Measurements from ENCODE around the gene DUOX2. TPM values are rescaled to one million over a fixed set of nuclear protein-coding genes. Genes with fewer than 3 reads are reported as not detected.

The DUOX2 gene
- total and polyA plus RNA-seq, 2 of the 13 experiments (the other 11 are each of a cell fraction or from before 2014, with no cell fraction given), result 0.08 TPM; not detected in 1

GRCh38 chr15:45163508-45163856 is 49.5 kb upstream of the DUOX2 start:
- no peaks in the 10 kb centered on the region for H3K79me2 ChIP-seq (ENCODE audit: insufficient read depth, low read length)
- DNase-seq (ENCODE audit: low spot score), result no peak
- H4K20me1 ChIP-seq (ENCODE audit: insufficient read depth, low read length), result no peaks in the 10 kb centered on the region
- no peak overlapping the region for H2AFZ ChIP-seq (ENCODE audit: low read length)
- H3K4me3 ChIP-seq (replicated peaks in 1 of 3; ENCODE audit: insufficient read depth in 1 of 3, low read depth in 2 of 3, low read length in 3 of 3), result no peak overlapping the region; a peak in 1 of 6 replicates
- H3K4me2 ChIP-seq (ENCODE audit: low read depth, low read length), result peak overlapping the region; percentile 38; the same call in 1 of the 2 replicates
- no peak overlapping the region for H3K27ac ChIP-seq (ENCODE audit: extremely low read length, insufficient read depth, low read length)
- H3K9ac ChIP-seq (ENCODE audit: insufficient read depth, low read depth, low read length), result no peak overlapping the region
- peak; percentile 7 for ATAC-seq
- no peaks in the 10 kb centered on the region for H3K36me3 ChIP-seq (replicated peaks in 1 of 2; ENCODE audit: control insufficient read depth in 1 of 2, insufficient read depth in 2 of 2, low read length in 2 of 2)
- no peaks in the 10 kb centered on the region for H3K9me3 ChIP-seq (ENCODE audit: low read length)
- peaks cover 41% of the 10 kb centered on the region for H3K4me1 ChIP-seq (ENCODE audit: insufficient read depth, low read length)
- CTCF ChIA-PET (ENCODE audit: low intra/inter-chr PET ratio, low total read pairs), result interaction anchor here (0.7 to 2.3 kb wide), 5 partner anchors 41 to 294 kb away, joined by 3 to 16 read pairs (median 4); no protein-coding TSS in a partner anchor
- FAIRE-seq, result no peak
- POLR2A ChIA-PET, result interaction anchor here (0.9 to 1.9 kb wide), 7 partner anchors 24 to 239 kb away, joined by 3 to 12 read pairs (median 5); partner anchors contain the start of gene SHF
- BruUV-seq (replicated peaks), result no TSS peak
- WGBS (ENCODE audit: low lambda C conversion rate), result 34% methylated on average over 7 of the region's 9 CpGs
- no peaks in the 10 kb centered on the region for H3K27me3 ChIP-seq (ENCODE audit: control insufficient read depth in 1 of 2, insufficient read depth in 2 of 2, low read length in 2 of 2)
- in situ Hi-C loops (cut with HindIII; ENCODE audit: extremely low pct_ligation_motif_present, low pct_unique_long_range_greater_than_20kb) (loop anchor here (5.0 kb wide), 2 partner anchors 99 to 239 kb away; a partner anchor contains a TSS), intact Hi-C loops (cut with micrococcal nuclease; ENCODE audit: unreplicated experiment) (loop anchor here (2.0 to 5.0 kb wide), 3 partner anchors 37 to 294 kb away; a partner anchor contains a TSS)
- TF ChIP-seq MED1 (CRISPR knock-in tag; IDR thresholded peaks at IDR 0.05) (no peak), SOX5 (CRISPR knock-in tag; IDR thresholded peaks at IDR 0.05; ENCODE audit: borderline replicate concordance) (no peak), ZSCAN12 (CRISPR knock-in tag; IDR thresholded peaks at IDR 0.05) (no peak), ZSCAN29 (CRISPR knock-in tag; conservative IDR thresholded peaks at IDR 0.05) (no peak), ERF (CRISPR knock-in tag; IDR thresholded peaks at IDR 0.05) (no peak), NFE2L2 (IDR thresholded peaks at IDR 0.05; ENCODE audit: low read length) (no peak), DPF2 (CRISPR knock-in tag; IDR thresholded peaks at IDR 0.05; ENCODE audit: borderline replicate concordance, low read depth) (no peak), NR1H2 (CRISPR knock-in tag; IDR thresholded peaks at IDR 0.05; ENCODE audit: borderline replicate concordance, low read depth) (0 out of 2 replicates have a peak, but pooled peaks have one; percentile 55), ZNF619 (CRISPR knock-in tag; IDR thresholded peaks at IDR 0.05) (no peak), AKNA (CRISPR knock-in tag; IDR thresholded peaks at IDR 0.05; ENCODE audit: borderline replicate concordance) (no peak), BRCA1 (CRISPR knock-in tag; IDR thresholded peaks at IDR 0.05) (no peak), KLF15 (CRISPR knock-in tag; IDR thresholded peaks at IDR 0.05; ENCODE audit: borderline replicate concordance) (no peak), ZNF264 (CRISPR knock-in tag; IDR thresholded peaks at IDR 0.05) (no peak), IKZF4 (CRISPR knock-in tag; IDR thresholded peaks at IDR 0.05; ENCODE audit: borderline replicate concordance, low read depth, not compliant biosample characterization) (no peak), NRL (CRISPR knock-in tag; IDR thresholded peaks at IDR 0.05; ENCODE audit: borderline replicate concordance) (0 out of 2 replicates have a peak, but pooled peaks have one; percentile 48), ZSCAN25 (CRISPR knock-in tag; IDR thresholded peaks at IDR 0.05) (peak; percentile 30; the same call in 1 of the 2 replicates), SMAD9 (CRISPR knock-in tag; IDR thresholded peaks at IDR 0.05) (no peak), ZNF678 (CRISPR knock-in tag; IDR thresholded peaks at IDR 0.05) (no peak), ZNF33B (CRISPR knock-in tag; IDR thresholded peaks at IDR 0.05) (no peak), ESRRA (CRISPR knock-in tag; IDR thresholded peaks at IDR 0.05; ENCODE audit: low read depth) (no peak), ZNF224 (CRISPR knock-in tag; IDR thresholded peaks at IDR 0.05) (no peak), ZNF460 (CRISPR knock-in tag; IDR thresholded peaks at IDR 0.05; ENCODE audit: borderline replicate concordance) (no peak), ZFP36L1 (CRISPR knock-in tag; IDR thresholded peaks at IDR 0.05) (no peak)
